SK-N-SH treated with all-trans-retinoic acid at 6 μM for 48 hours (cell line): Measurements from ENCODE around the gene KCP.

Source experiments
- ATAC-seq: fragments of 200-7000 bp; cut with Tn5 transposase; 3 replicates; pipeline ENCODE4 v1.9.1; 2020; ENCODE audit warnings: mild to moderate bottlenecking, moderate library complexity
- BACH2 ChIP-seq: fragments of 250-450 bp; sonication (Bioruptor Pico); IDR thresholded peaks from 2 replicates; pipeline ENCODE4 v1.9.0; 2021; ENCODE audit warnings: mild to moderate bottlenecking, borderline replicate concordance
- ESRRG ChIP-seq: fragments of 250-450 bp; sonication (Bioruptor Pico); IDR thresholded peaks from 2 replicates; pipeline ENCODE4 v1.6.1; 2021; ENCODE audit warnings: mild to moderate bottlenecking
- GLIS3 ChIP-seq: fragments of 250-450 bp; sonication (Bioruptor Pico); IDR thresholded peaks from 2 replicates; pipeline ENCODE4 v1.5.0; 2020; ENCODE audit warnings: mild to moderate bottlenecking, moderate library complexity
- OSR1 ChIP-seq: fragments of 250-450 bp; sonication (Bioruptor Pico); IDR thresholded peaks from 2 replicates; pipeline ENCODE4 v1.8.0; 2022; ENCODE audit warnings: moderate library complexity, mild to moderate bottlenecking, inconsistent platforms
- RARB ChIP-seq: fragments of 250-450 bp; sonication (Bioruptor Pico); IDR thresholded peaks from 2 replicates; pipeline ENCODE4 v1.8.0; 2021; ENCODE audit warnings: mild to moderate bottlenecking, moderate library complexity
- SNAI2 ChIP-seq: fragments of 250-450 bp; sonication (Bioruptor Pico); IDR thresholded peaks from 2 replicates; pipeline ENCODE4 v1.5.0; 2020; ENCODE audit warnings: mild to moderate bottlenecking, moderate library complexity
- TOX ChIP-seq: fragments of 250-450 bp; sonication (Bioruptor Pico); IDR thresholded peaks from 2 replicates; pipeline ENCODE4 v1.8.0; 2021; ENCODE audit warnings: mild to moderate bottlenecking, moderate library complexity, borderline replicate concordance
- ZFP3 ChIP-seq: fragments of 250-450 bp; sonication (Bioruptor Pico); IDR thresholded peaks from 2 replicates; pipeline ENCODE4 v1.5.0; 2020; ENCODE audit warnings: mild to moderate bottlenecking, moderate library complexity
- ZFP30 ChIP-seq: fragments of 450-650 bp; formaldehyde crosslinking; IDR thresholded peaks from 2 replicates; pipeline ENCODE4 v1.5.0; 2022; ENCODE audit warnings: mild to moderate bottlenecking, moderate library complexity
- ZNF565 ChIP-seq: fragments of 450-650 bp; formaldehyde crosslinking; conservative IDR thresholded peaks from 2 replicates; pipeline ENCODE4 v1.5.0; 2020; ENCODE audit warnings: low read depth, mild to moderate bottlenecking, moderate library complexity
- ZNF70 ChIP-seq: fragments of 450-650 bp; formaldehyde crosslinking; IDR thresholded peaks from 2 replicates; pipeline ENCODE4 v1.5.0; 2020; ENCODE audit warnings: mild to moderate bottlenecking, moderate library complexity
- ZNF8 ChIP-seq: fragments of 450-650 bp; formaldehyde crosslinking; IDR thresholded peaks from 2 replicates; pipeline ENCODE4 v1.5.0; 2020; ENCODE audit warnings: mild to moderate bottlenecking, moderate library complexity
- TF ChIP-seq, protein P1 (sequence below): fragments of 250-450 bp; sonication (Bioruptor Pico); IDR thresholded peaks from 2 replicates; pipeline ENCODE4 v1.8.0; 2020; ENCODE audit warnings: mild to moderate bottlenecking, moderate library complexity, borderline replicate concordance
- TF ChIP-seq, protein P2 (sequence below): fragments of 250-450 bp; sonication (Bioruptor Pico); IDR thresholded peaks from 2 replicates; pipeline ENCODE4 v1.5.0; 2020; ENCODE audit warnings: mild to moderate bottlenecking, moderate library complexity
- TF ChIP-seq, protein P3 (sequence below): fragments of 250-450 bp; sonication (Bioruptor Pico); IDR thresholded peaks from 2 replicates; pipeline ENCODE4 v1.5.1; 2020; ENCODE audit warnings: low read depth, mild to moderate bottlenecking, moderate library complexity
- TF ChIP-seq, protein P4 (sequence below): fragments of 250-450 bp; sonication (Bioruptor Pico); IDR thresholded peaks from 2 replicates; pipeline ENCODE4 v1.8.0; 2021; ENCODE audit warnings: low read depth, mild to moderate bottlenecking, moderate library complexity, borderline replicate concordance
- TF ChIP-seq, protein P5 (sequence below): fragments of 250-450 bp; sonication (Bioruptor Pico); IDR thresholded peaks from 2 replicates; pipeline ENCODE4 v1.5.1; 2021; ENCODE audit warnings: mild to moderate bottlenecking, moderate library complexity

KCP gene

DNA sequence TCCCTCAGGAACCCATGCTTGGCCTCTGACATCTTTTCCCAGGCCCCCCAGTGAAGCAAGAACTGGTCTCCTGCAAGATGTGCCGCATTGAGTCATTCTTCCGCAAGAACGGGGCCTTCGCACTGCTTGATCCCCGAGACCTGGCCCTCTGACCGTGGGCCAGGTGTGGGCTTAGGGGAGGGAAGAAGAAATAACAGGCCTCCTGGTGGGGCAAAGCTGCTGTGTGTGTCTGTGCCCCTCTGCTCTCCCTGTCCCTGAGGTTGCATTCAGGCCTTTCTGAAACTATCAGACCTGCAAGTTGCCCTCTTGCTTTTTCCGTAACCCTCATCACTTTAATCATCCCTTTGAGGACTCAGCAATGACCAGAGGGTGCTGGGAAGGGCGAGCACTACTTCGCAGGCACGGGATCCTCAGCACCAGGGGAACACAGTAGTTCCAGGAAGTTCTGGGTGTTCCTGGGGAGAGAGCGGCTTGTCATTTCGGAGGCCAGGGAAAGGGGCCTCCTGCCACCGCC is 41.8 kb downstream of the KCP start:
- peak; percentile 5 for ATAC-seq
- TF ChIP-seq ZFP3 (CRISPR knock-in tag) (no peak), ZNF565 (no peak), ZFP30 (no peak), GLIS3 (CRISPR knock-in tag) (no peak), ZNF8 (CRISPR knock-in tag) (no peak), OSR1 (CRISPR knock-in tag) (no peak), BACH2 (no peak), RARB (CRISPR knock-in tag) (no peak), ESRRG (CRISPR knock-in tag) (no peak)
- TF ChIP-seq, protein P1, sequence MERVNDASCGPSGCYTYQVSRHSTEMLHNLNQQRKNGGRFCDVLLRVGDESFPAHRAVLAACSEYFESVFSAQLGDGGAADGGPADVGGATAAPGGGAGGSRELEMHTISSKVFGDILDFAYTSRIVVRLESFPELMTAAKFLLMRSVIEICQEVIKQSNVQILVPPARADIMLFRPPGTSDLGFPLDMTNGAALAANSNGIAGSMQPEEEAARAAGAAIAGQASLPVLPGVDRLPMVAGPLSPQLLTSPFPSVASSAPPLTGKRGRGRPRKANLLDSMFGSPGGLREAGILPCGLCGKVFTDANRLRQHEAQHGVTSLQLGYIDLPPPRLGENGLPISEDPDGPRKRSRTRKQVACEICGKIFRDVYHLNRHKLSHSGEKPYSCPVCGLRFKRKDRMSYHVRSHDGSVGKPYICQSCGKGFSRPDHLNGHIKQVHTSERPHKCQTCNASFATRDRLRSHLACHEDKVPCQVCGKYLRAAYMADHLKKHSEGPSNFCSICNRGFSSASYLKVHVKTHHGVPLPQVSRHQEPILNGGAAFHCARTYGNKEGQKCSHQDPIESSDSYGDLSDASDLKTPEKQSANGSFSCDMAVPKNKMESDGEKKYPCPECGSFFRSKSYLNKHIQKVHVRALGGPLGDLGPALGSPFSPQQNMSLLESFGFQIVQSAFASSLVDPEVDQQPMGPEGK: no peak
- TF ChIP-seq, protein P2, sequence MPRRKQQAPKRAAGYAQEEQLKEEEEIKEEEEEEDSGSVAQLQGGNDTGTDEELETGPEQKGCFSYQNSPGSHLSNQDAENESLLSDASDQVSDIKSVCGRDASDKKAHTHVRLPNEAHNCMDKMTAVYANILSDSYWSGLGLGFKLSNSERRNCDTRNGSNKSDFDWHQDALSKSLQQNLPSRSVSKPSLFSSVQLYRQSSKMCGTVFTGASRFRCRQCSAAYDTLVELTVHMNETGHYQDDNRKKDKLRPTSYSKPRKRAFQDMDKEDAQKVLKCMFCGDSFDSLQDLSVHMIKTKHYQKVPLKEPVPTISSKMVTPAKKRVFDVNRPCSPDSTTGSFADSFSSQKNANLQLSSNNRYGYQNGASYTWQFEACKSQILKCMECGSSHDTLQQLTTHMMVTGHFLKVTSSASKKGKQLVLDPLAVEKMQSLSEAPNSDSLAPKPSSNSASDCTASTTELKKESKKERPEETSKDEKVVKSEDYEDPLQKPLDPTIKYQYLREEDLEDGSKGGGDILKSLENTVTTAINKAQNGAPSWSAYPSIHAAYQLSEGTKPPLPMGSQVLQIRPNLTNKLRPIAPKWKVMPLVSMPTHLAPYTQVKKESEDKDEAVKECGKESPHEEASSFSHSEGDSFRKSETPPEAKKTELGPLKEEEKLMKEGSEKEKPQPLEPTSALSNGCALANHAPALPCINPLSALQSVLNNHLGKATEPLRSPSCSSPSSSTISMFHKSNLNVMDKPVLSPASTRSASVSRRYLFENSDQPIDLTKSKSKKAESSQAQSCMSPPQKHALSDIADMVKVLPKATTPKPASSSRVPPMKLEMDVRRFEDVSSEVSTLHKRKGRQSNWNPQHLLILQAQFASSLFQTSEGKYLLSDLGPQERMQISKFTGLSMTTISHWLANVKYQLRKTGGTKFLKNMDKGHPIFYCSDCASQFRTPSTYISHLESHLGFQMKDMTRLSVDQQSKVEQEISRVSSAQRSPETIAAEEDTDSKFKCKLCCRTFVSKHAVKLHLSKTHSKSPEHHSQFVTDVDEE (CRISPR knock-in tag): no peak
- TF ChIP-seq, protein P3, sequence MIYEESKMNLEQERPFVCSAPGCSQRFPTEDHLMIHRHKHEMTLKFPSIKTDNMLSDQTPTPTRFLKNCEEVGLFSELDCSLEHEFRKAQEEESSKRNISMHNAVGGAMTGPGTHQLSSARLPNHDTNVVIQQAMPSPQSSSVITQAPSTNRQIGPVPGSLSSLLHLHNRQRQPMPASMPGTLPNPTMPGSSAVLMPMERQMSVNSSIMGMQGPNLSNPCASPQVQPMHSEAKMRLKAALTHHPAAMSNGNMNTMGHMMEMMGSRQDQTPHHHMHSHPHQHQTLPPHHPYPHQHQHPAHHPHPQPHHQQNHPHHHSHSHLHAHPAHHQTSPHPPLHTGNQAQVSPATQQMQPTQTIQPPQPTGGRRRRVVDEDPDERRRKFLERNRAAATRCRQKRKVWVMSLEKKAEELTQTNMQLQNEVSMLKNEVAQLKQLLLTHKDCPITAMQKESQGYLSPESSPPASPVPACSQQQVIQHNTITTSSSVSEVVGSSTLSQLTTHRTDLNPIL (CRISPR knock-in tag): no peak
- TF ChIP-seq, protein P4, sequence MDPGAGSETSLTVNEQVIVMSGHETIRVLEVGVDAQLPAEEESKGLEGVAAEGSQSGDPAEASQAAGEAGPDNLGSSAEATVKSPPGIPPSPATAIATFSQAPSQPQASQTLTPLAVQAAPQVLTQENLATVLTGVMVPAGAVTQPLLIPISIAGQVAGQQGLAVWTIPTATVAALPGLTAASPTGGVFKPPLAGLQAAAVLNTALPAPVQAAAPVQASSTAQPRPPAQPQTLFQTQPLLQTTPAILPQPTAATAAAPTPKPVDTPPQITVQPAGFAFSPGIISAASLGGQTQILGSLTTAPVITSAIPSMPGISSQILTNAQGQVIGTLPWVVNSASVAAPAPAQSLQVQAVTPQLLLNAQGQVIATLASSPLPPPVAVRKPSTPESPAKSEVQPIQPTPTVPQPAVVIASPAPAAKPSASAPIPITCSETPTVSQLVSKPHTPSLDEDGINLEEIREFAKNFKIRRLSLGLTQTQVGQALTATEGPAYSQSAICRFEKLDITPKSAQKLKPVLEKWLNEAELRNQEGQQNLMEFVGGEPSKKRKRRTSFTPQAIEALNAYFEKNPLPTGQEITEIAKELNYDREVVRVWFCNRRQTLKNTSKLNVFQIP (CRISPR knock-in tag): no peak

DNA sequence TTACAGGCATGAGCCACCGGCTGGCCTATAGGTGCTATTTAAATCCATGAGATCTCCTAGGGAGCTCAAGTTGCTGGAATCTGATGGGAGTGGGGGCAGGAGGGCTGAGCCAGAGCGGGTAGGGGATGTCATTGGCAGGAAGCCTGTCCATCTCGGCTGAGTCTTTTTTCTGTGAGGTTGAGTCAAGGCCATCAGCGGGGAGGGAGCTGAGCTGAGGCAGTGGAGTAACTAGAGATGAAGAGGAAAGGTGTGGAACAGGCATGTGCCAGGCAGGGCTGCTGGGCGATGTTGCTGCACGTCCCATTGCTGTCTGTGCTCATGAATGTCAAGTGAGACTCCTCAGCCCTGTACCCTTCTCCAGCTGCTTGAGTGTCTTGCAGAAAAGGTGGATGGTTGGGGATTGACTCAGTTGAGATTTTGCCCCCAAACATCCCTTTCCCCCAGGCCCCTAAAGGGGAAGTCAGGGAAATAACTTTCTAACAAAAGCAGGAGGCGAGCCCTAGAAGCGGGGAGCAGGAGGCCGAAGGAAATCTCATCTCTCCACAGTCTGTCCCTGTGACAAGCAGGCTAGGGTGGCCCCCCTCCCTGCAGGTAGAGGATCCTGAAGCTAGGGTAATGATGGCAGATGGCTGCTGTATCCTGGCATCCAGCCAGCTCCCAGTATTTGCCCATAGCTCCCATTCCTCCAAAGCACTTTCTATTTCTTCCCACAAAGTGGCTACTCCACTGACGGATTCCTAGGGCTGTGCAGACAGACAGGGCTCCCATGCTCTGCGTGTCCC is 42.5 kb downstream of the KCP start:
- TF ChIP-seq ZNF565 (no peak), BACH2 (no peak), ZFP3 (CRISPR knock-in tag) (no peak), ZNF8 (CRISPR knock-in tag) (no peak)
- peak; percentile 0; the same call in 1 of the 3 replicates for ATAC-seq

DNA sequence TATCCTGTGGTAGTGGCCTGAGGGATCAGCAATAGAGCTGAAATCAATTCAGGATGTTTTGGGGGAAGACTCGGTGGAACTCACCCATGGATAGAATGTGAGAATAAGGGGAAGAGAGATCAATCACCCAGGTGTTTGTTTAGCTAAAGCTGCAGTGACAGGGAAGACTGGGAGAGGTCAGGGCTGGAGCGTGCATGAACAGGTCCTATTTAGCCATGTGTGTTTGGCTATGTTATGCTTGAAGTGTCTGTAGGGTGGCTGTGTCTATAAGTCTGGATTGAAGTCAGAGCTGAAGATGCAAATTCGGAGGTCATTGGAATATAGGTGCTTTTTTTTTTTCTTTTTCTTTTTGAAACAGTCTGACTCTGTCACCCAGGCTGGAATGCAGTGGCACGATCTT is 43.3 kb downstream of the KCP start:
- ATAC-seq: no peak
- TF ChIP-seq SNAI2 (no peak), TOX (CRISPR knock-in tag) (no peak), GLIS3 (CRISPR knock-in tag) (no peak), ZNF70 (CRISPR knock-in tag) (no peak), OSR1 (CRISPR knock-in tag) (no peak), RARB (CRISPR knock-in tag) (no peak)
- TF ChIP-seq, protein P5, sequence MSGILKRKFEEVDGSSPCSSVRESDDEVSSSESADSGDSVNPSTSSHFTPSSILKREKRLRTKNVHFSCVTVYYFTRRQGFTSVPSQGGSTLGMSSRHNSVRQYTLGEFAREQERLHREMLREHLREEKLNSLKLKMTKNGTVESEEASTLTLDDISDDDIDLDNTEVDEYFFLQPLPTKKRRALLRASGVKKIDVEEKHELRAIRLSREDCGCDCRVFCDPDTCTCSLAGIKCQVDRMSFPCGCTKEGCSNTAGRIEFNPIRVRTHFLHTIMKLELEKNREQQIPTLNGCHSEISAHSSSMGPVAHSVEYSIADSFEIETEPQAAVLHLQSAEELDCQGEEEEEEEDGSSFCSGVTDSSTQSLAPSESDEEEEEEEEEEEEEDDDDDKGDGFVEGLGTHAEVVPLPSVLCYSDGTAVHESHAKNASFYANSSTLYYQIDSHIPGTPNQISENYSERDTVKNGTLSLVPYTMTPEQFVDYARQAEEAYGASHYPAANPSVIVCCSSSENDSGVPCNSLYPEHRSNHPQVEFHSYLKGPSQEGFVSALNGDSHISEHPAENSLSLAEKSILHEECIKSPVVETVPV: no peak
- TF ChIP-seq, protein P2 (CRISPR knock-in tag): no peak
